A673 (cell line): ENCODE measurements around the gene ALDH5A1. TPM values are rescaled to one million over a fixed set of nuclear protein-coding genes. Genes with fewer than 3 reads are reported as not detected.

Experiments used
- BruUV-seq: library from RNA; stranded (reverse); fragments of 400-500 nt; replicated peaks from 2 replicates; lab custom pipeline; 2021; lab: Mats Ljungman, UMichigan
- CTCF ChIA-PET: fragments of 300-600 bp; sonication (Branson Sonifier 250); formaldehyde crosslinking; loops from one replicate; lab custom pipeline; 2022; ENCODE audit warnings: antibody characterized with exemption; lab: Charles Lee
- POLR2A ChIA-PET: fragments of 300-600 bp; sonication (Branson Sonifier 250); formaldehyde crosslinking; loops from one replicate; lab custom pipeline; 2022; ENCODE audit warnings: antibody characterized with exemption; ENCODE audit not compliant: low non-redundant PET; lab: Charles Lee
- DNase-seq: peaks from one replicate; pipeline ENCODE4 v3.0.0-alpha.2; 2015; ENCODE audit warnings: low spot score
- H3K27ac ChIP-seq: fragments of 200-600 bp; sonication (generic); 2 replicates; pipeline ENCODE4 v1.5.1; 2016; ENCODE audit warnings: mixed run types, low read depth, mild to moderate bottlenecking, mixed read lengths, antibody characterized with exemption, low read length; ENCODE audit not compliant: poor library complexity, severe bottlenecking
- H3K27me3 ChIP-seq: fragments of 200-600 bp; sonication (generic); replicated peaks from 2 replicates; pipeline ENCODE4 v1.6.1; 2017; ENCODE audit warnings: mixed run types, low read depth, mild to moderate bottlenecking, mixed read lengths, antibody characterized with exemption, low read length; ENCODE audit not compliant: insufficient read depth, poor library complexity
- H3K36me3 ChIP-seq: fragments of 200-600 bp; sonication (generic); 2 replicates; pipeline ENCODE4 v1.6.1; 2016; ENCODE audit warnings: mixed run types, mild to moderate bottlenecking, mixed read lengths, antibody characterized with exemption, low read length; ENCODE audit not compliant: insufficient read depth, poor library complexity, severe bottlenecking
- H3K4me1 ChIP-seq: fragments of 200-600 bp; sonication (generic); 2 replicates; pipeline ENCODE4 v1.6.1; 2017; ENCODE audit warnings: mixed run types, mild to moderate bottlenecking, mixed read lengths, antibody characterized with exemption, low read length; ENCODE audit not compliant: insufficient read depth, poor library complexity, severe bottlenecking
- H3K4me3 ChIP-seq: fragments of 200-600 bp; sonication (generic); 2 replicates; pipeline ENCODE4 v1.5.1; 2016; ENCODE audit warnings: low read depth, mixed run types, mild to moderate bottlenecking, mixed read lengths, low read length; ENCODE audit not compliant: poor library complexity, severe bottlenecking
- H3K9me3 ChIP-seq: fragments of 200-600 bp; sonication (generic); 2 replicates; pipeline ENCODE4 v1.6.1; 2016; ENCODE audit warnings: mixed run types, low read depth, mild to moderate bottlenecking, mixed read lengths, antibody characterized with exemption, low read length; ENCODE audit not compliant: poor library complexity, severe bottlenecking
- EZH2 ChIP-seq: fragments of 200-600 bp; sonication (generic); IDR thresholded peaks from 2 replicates; pipeline ENCODE4 v1.6.1; 2017; ENCODE audit warnings: borderline replicate concordance, low read depth, mild to moderate bottlenecking, mixed read lengths, antibody characterized with exemption, low read length; ENCODE audit not compliant: poor library complexity, severe bottlenecking
- intact Hi-C: fragments of 100-400 bp; cut with micrococcal nuclease; formaldehyde crosslinking; loops from one replicate; pipeline ENCODE4 v1.10.0; 2022; ENCODE audit not compliant: unreplicated experiment
- total RNA-seq: library from RNA; stranded (reverse); gene quantifications from 2 replicates; pipeline ENCODE4 v1.2.3, GENCODE V29; 2021
- TF ChIP-seq, protein P1 (sequence below): fragments of 300-800, 200-600 bp; sonication (generic); conservative IDR thresholded peaks from 2 replicates; pipeline ENCODE4 v1.5.1; 2017; ENCODE audit warnings: low read depth, mild to moderate bottlenecking, antibody characterized with exemption, low read length, moderate library complexity, mixed read lengths

The ALDH5A1 gene
- total RNA-seq, 1 experiment from 2014 or later, result 4.1 TPM

GRCh38 chr6:24584382-24584720 lies 89.6 kb downstream of the ALDH5A1 start:
- ChIA-PET CTCF (interaction anchor here (0.5 to 1.5 kb wide), 5 partner anchors 13 to 380 kb away, joined by 3 to 9 read pairs (median 6); no protein-coding TSS in a partner anchor), POLR2A (no interaction called here)
- Histone ChIP-seq H3K9me3 (no peaks in the 10 kb centered on the region), H3K27me3 (peaks cover 29% of the 10 kb centered on the region), H3K4me1 (peaks cover 17% of the 10 kb centered on the region), H3K27ac (no peak overlapping the region), H3K36me3 (no peaks in the 10 kb centered on the region), H3K4me3 (no peak overlapping the region)
- no peak for TF ChIP-seq EZH2
- TF ChIP-seq, protein P1, sequence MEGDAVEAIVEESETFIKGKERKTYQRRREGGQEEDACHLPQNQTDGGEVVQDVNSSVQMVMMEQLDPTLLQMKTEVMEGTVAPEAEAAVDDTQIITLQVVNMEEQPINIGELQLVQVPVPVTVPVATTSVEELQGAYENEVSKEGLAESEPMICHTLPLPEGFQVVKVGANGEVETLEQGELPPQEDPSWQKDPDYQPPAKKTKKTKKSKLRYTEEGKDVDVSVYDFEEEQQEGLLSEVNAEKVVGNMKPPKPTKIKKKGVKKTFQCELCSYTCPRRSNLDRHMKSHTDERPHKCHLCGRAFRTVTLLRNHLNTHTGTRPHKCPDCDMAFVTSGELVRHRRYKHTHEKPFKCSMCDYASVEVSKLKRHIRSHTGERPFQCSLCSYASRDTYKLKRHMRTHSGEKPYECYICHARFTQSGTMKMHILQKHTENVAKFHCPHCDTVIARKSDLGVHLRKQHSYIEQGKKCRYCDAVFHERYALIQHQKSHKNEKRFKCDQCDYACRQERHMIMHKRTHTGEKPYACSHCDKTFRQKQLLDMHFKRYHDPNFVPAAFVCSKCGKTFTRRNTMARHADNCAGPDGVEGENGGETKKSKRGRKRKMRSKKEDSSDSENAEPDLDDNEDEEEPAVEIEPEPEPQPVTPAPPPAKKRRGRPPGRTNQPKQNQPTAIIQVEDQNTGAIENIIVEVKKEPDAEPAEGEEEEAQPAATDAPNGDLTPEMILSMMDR, result no peak
- intact Hi-C loops, result loop anchor here (5.0 kb wide), 2 partner anchors 62 to 488 kb away; no protein-coding TSS in a partner anchor
- no peak for DNase-seq
- BruUV-seq, result no TSS peak

Other genes starting within 250 kb of the ALDH5A1 start
- gene DCDC2, start 136.9 kb upstream of the ALDH5A1 start, total RNA-seq, result 45.1 and 54.9 TPM in 2 replicates
- 46.6 and 49.1 TPM in 2 replicates for gene MRS2, start 92.0 kb upstream of the ALDH5A1 start, total RNA-seq
- gene GPLD1, start 5.4 kb upstream of the ALDH5A1 start, total RNA-seq, result 0.63 and 1.1 TPM in 2 replicates
- gene KIAA0319, start 151.2 kb downstream of the ALDH5A1 start, total RNA-seq, result 1.7 and 2.2 TPM in 2 replicates
- gene TDP2, start 171.9 kb downstream of the ALDH5A1 start, total RNA-seq, result 31.4 and 34.9 TPM in 2 replicates
- 31.2 and 40.8 TPM in 2 replicates for gene ACOT13, start 172.1 kb downstream of the ALDH5A1 start, total RNA-seq
- gene C6orf62, start 224.2 kb downstream of the ALDH5A1 start, total RNA-seq, result 91.7 and 107 TPM in 2 replicates